OCI-M1 (cell line): ENCODE data around the gene RDH12.

ENCODE experiments used
- DNase-seq: peaks from one replicate; lab custom pipeline; 2025; lab: John Stamatoyannopoulos, UW

Gene RDH12

DNA sequence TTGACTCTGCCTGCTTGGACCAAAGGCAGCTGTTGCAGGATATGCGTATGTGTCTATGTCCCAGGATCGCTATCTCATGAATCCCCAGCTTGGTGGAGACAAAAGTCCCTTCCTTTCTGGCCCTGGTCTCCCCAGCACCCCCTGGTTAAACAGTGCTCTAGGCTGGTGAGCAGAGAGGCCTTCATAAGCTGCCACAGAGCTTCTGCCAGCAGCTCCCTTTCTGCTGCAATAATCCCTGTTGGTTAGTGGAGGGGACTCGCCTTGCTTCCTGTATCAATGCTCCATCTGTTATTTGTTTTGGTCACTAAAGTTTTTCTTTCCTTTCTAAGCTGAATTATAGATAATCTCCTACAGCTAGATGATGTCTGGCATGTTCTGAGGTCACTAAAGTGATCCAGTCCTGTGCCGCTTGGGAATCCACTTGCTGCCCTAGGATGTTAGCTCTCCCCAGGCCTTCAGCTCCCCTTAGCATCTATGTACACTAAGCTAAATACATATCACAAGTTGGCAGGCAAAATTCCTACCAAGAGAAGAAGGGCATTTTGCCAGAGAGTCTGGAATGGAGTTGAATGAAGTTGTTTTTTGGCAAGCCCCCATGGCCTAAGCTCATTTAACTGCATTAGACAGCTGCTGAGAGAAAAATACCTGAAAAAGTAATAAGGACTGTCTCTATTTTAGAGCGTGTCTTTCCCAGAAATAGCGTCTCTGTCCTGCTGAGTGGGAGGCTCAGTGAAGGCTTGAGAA, 47.8 kb downstream of the RDH12 start:
- no peak for DNase-seq

DNA sequence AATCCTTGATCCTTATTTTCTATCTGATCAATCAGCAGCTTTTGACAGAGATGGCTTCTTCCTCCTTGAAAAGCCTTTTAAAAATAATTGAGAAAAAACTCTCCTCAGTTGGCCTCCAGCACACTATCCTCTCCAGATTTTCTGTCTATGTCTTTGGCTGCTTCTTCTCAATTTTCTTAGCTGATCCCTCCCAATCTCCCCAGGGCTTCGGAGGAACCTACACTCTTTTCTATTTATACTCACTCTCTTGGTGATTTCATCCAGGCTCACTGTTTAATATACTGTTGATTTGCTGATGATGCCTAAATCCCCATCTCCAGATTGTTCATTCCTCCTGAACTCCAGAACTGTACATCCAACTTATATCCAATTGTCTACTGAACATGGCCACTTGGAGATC, 54.8 kb downstream of the RDH12 start:
- DNase-seq, result no peak

DNA sequence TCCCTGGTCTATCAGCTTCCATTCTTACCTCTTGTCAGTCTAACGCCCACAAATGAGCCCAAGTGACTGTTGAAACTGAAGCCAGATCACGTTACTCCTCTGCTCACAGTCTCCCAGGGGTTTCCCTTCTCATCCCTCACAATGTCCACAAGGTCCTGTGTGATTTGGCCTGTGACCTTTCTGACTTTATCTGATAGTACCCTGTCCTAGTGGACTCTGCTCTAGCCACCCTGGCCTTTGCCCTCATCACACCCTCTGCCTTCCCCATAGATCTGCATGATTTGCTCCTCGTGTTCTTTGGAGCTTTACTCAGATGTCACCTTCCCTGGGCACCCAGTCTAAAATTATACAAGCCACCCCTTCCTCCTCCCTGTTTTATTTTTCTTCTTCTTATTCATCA, 55.5 kb downstream of the RDH12 start:
- no peak for DNase-seq

DNA sequence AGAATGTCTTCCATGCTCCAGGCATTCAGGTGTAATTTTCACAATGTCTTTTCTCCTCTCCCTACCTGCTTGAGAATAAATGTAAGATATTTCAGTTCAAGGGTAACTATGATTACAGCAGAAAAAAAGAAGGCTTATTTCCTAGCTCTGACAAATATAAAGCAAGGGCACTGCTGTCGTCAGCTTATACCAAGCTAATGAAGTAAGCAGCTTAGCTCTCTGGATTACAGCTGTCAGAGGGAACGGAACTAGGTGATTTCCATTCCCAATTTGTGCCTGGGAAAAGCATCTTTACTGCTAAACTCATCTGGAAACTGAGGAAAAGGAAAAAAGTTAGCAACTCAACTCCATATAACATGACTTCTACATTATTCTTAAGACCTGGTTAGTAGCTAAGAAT, 58.2 kb downstream of the RDH12 start:
- no peak for DNase-seq

DNA sequence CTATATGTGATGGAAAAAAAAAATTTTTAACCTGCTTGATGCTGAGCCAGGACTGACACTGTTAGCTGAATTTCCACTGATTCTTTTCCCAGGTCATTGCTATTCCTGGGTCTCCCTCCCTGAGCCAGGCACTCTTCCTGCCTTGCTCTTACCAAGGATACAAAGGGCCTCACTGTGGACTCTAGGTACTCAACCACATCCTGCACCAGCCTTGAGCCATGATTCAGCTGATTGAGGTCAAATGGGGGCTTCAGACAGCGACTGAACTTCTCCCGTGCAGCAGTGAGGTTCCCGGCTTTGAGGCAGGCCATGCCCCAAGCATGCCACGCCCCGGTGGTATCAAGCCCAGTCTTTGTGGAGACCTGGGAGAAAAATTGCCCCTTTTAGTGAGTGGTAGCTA, 60.4 kb downstream of the RDH12 start:
- DNase-seq, result no peak

DNA sequence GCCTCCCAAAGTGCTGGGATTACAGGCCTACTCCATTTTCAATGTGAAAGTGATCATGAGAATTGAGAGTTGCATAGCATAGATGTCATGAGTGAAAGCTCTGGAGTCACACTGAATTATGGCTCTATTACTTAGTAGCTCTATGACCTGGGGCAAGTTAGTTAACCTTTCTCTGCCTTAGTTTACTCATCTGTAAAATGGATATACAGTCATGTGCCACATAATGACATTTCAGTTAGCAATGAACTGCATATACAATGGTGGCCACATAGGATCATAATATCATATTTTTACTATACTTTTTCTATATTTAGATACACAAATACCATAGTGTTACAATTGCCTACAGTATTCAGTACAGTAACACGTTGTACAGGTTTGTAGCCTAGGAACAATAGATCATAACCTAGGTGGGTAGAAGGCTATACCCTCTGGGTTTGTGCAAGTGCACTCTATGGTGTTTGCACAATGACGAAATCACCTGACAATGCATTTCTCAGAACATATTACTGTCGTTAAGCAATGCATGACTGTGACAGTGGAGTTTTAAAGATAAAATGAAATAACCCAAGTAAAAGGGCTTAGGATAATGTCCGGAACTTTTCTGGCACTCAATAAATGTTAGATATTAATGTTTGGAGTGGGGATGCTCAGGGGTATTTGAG, 61.6 kb downstream of the RDH12 start:
- no peak for DNase-seq

DNA sequence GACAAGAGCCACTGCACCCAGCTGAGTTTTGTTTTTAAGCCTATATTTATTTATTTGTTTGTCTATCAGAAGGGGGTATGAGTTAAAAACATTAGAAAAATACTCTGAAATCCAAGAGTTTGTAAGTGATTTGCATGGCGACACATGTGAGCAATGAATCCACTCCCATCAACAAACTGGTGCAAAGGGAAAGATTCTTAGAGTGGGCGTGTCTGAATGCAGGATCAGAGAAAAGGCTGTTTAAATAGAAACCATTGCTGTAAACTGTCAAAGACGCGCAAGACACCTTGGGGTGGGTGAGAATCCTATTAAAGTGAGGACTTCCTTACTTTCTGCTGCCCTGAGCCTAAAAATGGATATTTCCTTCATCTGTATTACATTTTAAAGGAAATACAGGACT, 62.8 kb downstream of the RDH12 start:
- no peak for DNase-seq

DNA sequence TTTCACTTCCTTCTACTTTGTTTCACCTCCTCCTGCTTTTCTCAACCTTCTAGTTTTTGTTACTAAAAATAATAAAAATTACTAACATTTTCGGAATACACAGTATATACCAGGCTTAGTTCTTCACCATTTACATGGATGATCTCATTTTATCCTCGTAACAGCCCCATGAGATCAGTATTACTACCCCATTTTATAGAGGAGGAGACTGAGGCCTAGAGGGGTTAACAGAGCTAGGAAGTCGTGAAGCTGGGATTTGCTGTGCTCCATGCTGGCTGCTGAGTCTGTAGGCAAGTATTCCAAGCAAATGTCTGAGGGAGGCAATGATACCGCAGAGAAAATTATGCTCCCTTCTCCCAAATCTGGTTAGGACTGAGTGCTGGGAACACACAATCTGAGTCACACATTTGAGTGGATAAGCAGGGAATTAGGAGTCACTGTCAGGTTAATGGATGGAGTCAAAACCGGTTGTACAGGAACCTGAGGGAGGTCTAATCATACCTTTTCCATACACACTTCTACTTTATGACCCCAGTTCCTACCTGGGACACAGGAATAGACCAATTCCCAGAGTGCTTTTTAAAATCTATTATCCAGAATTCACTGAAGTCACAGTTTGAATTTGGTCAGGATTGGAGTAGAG, 63.6 kb downstream of the RDH12 start:
- DNase-seq, result no peak

DNA sequence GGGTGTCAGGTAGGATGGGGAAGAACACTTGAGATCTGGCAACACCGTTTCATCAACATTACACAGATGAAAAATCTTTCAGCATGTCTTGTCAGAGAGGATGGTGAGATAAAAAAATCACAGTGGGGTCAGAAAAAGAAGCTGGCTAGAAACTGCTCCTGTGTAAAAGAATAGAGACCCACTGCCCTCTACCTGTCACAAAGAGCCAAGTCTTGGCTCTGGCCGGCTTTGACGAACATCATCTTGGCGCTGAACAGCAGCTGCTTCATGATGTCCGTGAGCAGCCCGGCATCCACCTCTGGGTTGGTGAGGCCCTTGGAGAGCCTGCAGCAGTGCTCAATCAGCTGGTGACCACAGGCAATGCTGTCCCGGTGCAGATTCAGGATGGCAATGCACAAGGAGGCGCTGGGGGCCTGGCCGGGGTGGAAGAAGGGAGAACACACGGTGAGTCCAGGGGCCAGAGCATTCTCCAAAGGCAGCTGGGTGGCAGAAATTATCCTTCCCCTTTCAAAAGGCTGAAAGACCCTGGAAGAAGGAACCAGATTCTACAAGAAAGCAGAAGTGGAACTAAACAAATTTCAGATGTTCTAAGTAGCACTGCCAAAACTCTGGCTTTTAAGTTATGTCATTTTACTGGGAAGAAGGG, 64.5 kb downstream of the RDH12 start:
- DNase-seq, result no peak

DNA sequence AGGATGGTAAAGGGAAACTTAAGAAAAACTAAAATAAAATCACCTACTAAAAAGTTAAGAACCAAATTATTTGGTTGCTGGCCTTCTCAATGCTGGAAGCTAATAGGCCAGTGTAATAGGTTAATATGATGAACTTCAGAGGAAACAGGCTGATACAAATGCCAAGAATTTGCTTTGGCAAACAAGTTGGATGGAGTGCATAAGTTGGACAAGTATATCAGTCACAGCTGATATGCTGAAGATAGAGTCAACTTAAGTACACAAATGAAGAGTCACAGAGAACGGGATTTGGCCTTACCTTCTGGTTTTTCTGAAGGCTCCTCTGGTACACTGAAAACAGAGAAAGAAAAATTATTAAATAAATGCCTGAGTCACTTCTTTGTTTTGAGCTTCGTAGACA, 66.5 kb downstream of the RDH12 start:
- DNase-seq, result no peak

DNA sequence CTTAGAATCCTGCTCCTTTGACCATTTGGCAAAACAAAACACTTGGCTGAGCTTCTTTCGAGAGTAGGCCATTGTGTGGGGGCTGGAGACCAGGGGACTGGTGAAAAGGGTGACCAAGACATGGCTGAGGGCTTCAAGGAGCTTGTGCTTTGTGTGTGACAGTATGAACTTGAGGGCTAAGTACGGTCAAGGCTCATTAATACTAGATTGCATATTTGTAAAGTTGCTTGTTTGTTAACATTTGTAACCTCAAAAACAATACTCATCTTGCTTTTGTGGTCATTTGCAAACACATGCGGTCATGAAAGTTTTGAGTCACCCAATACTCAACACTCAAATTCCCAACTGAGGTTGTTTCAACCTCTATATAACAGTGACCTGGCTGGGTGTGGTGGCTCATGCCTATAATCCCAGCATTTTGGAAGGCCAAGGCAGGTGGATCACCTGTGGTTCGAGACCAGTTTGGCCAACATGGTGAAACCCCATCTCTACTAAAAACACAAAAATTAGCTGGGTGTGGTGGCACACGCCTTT, 72.2 kb downstream of the RDH12 start:
- DNase-seq, result no peak

DNA sequence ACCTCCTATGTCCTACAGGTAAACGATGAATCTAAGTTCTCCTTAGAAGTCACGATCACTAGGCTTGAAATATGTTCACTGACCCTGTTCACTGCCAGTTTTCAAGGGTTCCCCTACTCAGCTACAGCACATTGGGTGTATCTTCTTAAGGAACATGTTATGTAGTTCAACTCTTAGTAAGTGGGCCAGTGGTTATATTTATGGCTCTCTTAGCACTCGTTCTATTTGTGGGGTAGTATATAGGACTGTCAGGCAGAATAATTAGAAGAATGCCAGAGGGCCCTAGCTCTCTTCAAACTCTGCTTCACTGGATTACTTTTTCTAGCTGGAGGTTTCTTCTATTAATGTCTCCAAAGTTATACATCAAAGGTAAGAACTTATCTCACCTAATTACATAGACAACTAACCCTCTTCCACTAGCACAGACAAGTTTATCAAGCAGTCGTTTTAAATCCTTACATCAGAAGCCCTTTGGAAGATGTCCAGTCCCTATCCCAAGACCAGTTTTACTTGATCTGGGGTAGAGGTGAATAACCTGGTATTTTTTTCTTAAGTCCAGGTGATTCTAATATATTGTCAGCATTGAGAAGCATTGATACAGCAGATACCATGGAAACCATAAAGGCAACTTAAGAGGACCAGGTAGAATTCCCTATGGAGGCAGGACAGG, 75.1 kb downstream of the RDH12 start:
- DNase-seq, result no peak

DNA sequence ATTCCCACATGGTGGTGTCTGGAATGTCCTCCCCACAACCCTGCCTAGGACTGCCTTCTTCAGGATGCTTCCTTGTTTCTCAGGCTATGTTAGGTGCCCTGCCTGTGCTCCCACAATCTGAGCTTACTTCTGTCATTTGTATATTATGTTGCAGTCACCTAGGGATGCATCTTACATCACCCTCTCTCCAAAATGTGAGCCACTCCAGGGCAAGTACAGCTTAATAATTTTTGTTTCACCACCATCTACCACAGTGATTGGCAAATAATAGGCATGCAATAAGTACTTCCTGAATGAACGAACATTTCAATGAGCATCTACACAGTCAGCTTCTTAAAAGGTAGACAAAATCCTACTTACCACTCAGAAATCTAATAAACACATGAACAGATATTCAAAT, 77.1 kb downstream of the RDH12 start:
- no peak for DNase-seq

DNA sequence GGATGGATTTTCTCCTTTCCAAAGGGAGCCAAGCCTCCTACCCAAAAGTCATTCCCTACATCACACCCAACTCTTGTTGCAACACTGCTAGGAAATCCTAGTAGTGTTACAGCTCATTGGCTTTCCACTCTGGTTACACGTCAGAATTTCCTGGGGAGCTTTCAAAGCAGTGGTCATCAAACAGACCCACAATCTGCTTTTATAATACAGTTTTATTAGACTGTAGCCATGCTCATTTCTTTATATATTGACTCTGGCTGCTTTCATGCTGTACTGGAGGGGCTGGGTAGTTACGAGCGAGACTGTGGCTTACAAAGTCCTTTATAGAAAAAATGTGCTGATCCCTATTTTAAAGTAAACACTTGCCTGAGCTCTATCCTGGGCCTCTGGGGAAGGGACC, 80.4 kb downstream of the RDH12 start:
- no peak for DNase-seq
